Thyroid gland (tissue), 4 donors: Measurements from ENCODE around the gene CDC45.

Experiments used
- CTCF ChIP-seq, 6 experiments: fragments of 200-600 bp in 3 of 6; fragments of 450-650 bp in 3 of 6; sonication (generic) in 3 of 6; IDR thresholded peaks; one replicate each; pipeline ENCODE4 v1.5.1; 2016 to 2019; ENCODE audit warnings: antibody characterized with exemption in 6 of 6, mild to moderate bottlenecking in 2 of 6, inconsistent platforms in 1 of 6, moderate library complexity in 1 of 6
- POLR2A ChIP-seq, 2 donors: fragments of 450-650 bp; IDR thresholded peaks; one replicate each; pipeline ENCODE4 v1.6.1; 2017; ENCODE audit warnings: antibody characterized with exemption in 2 of 2, mild to moderate bottlenecking in 2 of 2, moderate library complexity in 1 of 2

GRCh38 chr22:19497245-19497644 is 17.5 kb downstream of the CDC45 start:
- TF ChIP-seq CTCF (IDR thresholded peaks at IDR 0.05) (no peak), POLR2A (IDR thresholded peaks at IDR 0.05) (no peak)
